CD14-positive monocyte (primary cell): ENCODE results near the gene PCK2. TPM values are rescaled to one million over a fixed set of nuclear protein-coding genes. Genes with fewer than 3 reads are reported as not detected.

ENCODE experiments used
- DNase-seq, 3 donors: peaks; one replicate each; pipeline ENCODE4 v3.0.0-alpha.2; 2011 to 2022
- H2AFZ ChIP-seq: 2 replicates; pipeline ENCODE4 v1.6.0; 2012; ENCODE audit warnings: mild to moderate bottlenecking, low read depth, low read length, inconsistent platforms; ENCODE audit not compliant: insufficient read depth, poor library complexity, severe bottlenecking
- H3K27ac ChIP-seq, 2 donors: 1 replicate in 1 of 2; 2 replicates in 1 of 2; pipeline ENCODE4 v1.5.1; 2012 to 2013; ENCODE audit warnings: low read length in 2 of 2, control low read depth in 1 of 2, inconsistent platforms in 1 of 2, low read depth in 1 of 2, mild to moderate bottlenecking in 1 of 2
- H3K27me3 ChIP-seq, 2 donors: one replicate each; pipeline versions ENCODE4 v1.6.0 to v1.6.1; 2011 to 2013; ENCODE audit warnings: low read length in 2 of 2; ENCODE audit not compliant: control insufficient read depth in 2 of 2, insufficient read depth in 2 of 2
- H3K36me3 ChIP-seq, 2 donors: replicated peaks in 1 of 2; 1 replicate in 1 of 2; 2 replicates in 1 of 2; pipeline versions ENCODE4 v1.5.1 to v1.6.1; 2012 to 2013; ENCODE audit warnings: low read length in 2 of 2, control low read depth in 1 of 2, inconsistent platforms in 1 of 2, mild to moderate bottlenecking in 1 of 2; ENCODE audit not compliant: insufficient read depth in 2 of 2, control insufficient read depth in 1 of 2
- H3K4me1 ChIP-seq, 2 donors: 1 replicate in 1 of 2; 2 replicates in 1 of 2; pipeline versions ENCODE4 v1.5.1 to v1.6.1; 2012 to 2013; ENCODE audit warnings: low read length in 2 of 2, control low read depth in 1 of 2, inconsistent platforms in 1 of 2, mild to moderate bottlenecking in 1 of 2, moderate library complexity in 1 of 2; ENCODE audit not compliant: insufficient read depth in 2 of 2, control insufficient read depth in 1 of 2
- H3K4me2 ChIP-seq: replicated peaks from 2 replicates; pipeline ENCODE3; 2012; ENCODE audit warnings: low read length, moderate library complexity, mild to moderate bottlenecking; ENCODE audit not compliant: poor library complexity, severe bottlenecking; ENCODE audit errors: extremely low read depth
- H3K4me3 ChIP-seq, 3 experiments: fragments of 200-600 bp in 1 of 3; sonication (generic) in 1 of 3; replicated peaks in 1 of 3; 1 replicate in 2 of 3; 2 replicates in 1 of 3; pipeline ENCODE4 v1.5.1; 2011 to 2013; ENCODE audit warnings: low read length in 3 of 3, mild to moderate bottlenecking in 3 of 3, control low read depth in 2 of 3, low read depth in 2 of 3, inconsistent platforms in 1 of 3, moderate library complexity in 1 of 3
- H3K79me2 ChIP-seq: 2 replicates; pipeline ENCODE4 v1.6.0; 2012; ENCODE audit warnings: mild to moderate bottlenecking, control low read depth, inconsistent platforms, low read length, moderate library complexity; ENCODE audit not compliant: insufficient read depth
- H3K9ac ChIP-seq: 2 replicates; pipeline ENCODE4 v1.6.0; 2017; ENCODE audit warnings: low read length, mild to moderate bottlenecking; ENCODE audit not compliant: insufficient read depth, poor library complexity, severe bottlenecking
- H3K9me3 ChIP-seq, 2 donors: replicated peaks in 1 of 2; 1 replicate in 1 of 2; 2 replicates in 1 of 2; pipeline versions ENCODE4 v1.5.1 to v1.6.1; 2012 to 2013; ENCODE audit warnings: low read length in 2 of 2, control low read depth in 1 of 2; ENCODE audit not compliant: control insufficient read depth in 1 of 2, insufficient read depth in 1 of 2
- H4K20me1 ChIP-seq: 2 replicates; pipeline ENCODE4 v1.6.0; 2012; ENCODE audit warnings: mild to moderate bottlenecking, low read length, control low read depth, moderate library complexity; ENCODE audit not compliant: insufficient read depth
- H3K27ac Mint-ChIP-seq, 7 donors: one replicate each; pipeline ENCODE4 v1.8.0; 2020; ENCODE audit warnings: mild to moderate bottlenecking in 7 of 7, mixed read lengths in 7 of 7, moderate library complexity in 6 of 7, inconsistent platforms in 2 of 7
- H3K27me3 Mint-ChIP-seq, 3 donors: one replicate each; pipeline ENCODE4 v1.8.0; 2021 to 2022; ENCODE audit warnings: low read depth in 3 of 3, mild to moderate bottlenecking in 3 of 3, mixed read lengths in 3 of 3, moderate library complexity in 3 of 3, inconsistent platforms in 1 of 3
- H3K36me3 Mint-ChIP-seq, 2 donors: one replicate each; pipeline ENCODE4 v1.8.0; 2020; ENCODE audit warnings: mixed read lengths in 2 of 2, inconsistent platforms in 1 of 2, mild to moderate bottlenecking in 1 of 2
- H3K4me1 Mint-ChIP-seq: one replicate; pipeline ENCODE4 v1.8.0; 2020; ENCODE audit warnings: mild to moderate bottlenecking, mixed read lengths
- H3K4me3 Mint-ChIP-seq, 2 donors: one replicate each; pipeline ENCODE4 v1.8.0; 2020; ENCODE audit warnings: mild to moderate bottlenecking in 2 of 2, mixed read lengths in 2 of 2, moderate library complexity in 1 of 2
- H3K9me3 Mint-ChIP-seq, 7 donors: one replicate each; pipeline ENCODE4 v1.8.0; 2020 to 2022; ENCODE audit warnings: mixed read lengths in 7 of 7, mild to moderate bottlenecking in 6 of 7, moderate library complexity in 6 of 7, inconsistent platforms in 2 of 7
- WGBS: methylation state at CpG from one replicate; pipeline ENCODE4 v1.1.5; 2013; ENCODE audit warnings: missing lambda C conversion rate; ENCODE audit not compliant: insufficient coverage; 5-methylcytosine and 5-hydroxymethylcytosine counted together
- intact Hi-C, 2 donors: fragments of 100-400 bp; cut with micrococcal nuclease; formaldehyde crosslinking; loops; one replicate each; pipeline versions ENCODE4 v1.15.0 to v1.15.1; 2023
- polyA plus RNA-seq, 3 donors: library from polyadenylated mRNA; depleted of rRNA in 1 of 3; unstranded in 2 of 3; stranded (reverse) in 1 of 3; fragments of 300-500 nt in 2 of 3; fragments of >200 nt in 1 of 3; fragmentation: Illumina TruSeq in 2 of 3; gene quantifications; 1 replicate in 2 of 3; 2 replicates in 1 of 3; pipeline ENCODE4 v1.2.3, GENCODE V29; 2012 to 2021
- TF ChIP-seq, protein P1 (sequence below): fragments of 200-600 bp; IDR thresholded peaks from one replicate; pipeline ENCODE4 v1.8.0; 2022; ENCODE audit warnings: antibody characterized with exemption, mild to moderate bottlenecking

The PCK2 gene
- polyA plus RNA-seq, 3 donors, result 29.9 to 34.2 (median 31.3) TPM

DNA sequence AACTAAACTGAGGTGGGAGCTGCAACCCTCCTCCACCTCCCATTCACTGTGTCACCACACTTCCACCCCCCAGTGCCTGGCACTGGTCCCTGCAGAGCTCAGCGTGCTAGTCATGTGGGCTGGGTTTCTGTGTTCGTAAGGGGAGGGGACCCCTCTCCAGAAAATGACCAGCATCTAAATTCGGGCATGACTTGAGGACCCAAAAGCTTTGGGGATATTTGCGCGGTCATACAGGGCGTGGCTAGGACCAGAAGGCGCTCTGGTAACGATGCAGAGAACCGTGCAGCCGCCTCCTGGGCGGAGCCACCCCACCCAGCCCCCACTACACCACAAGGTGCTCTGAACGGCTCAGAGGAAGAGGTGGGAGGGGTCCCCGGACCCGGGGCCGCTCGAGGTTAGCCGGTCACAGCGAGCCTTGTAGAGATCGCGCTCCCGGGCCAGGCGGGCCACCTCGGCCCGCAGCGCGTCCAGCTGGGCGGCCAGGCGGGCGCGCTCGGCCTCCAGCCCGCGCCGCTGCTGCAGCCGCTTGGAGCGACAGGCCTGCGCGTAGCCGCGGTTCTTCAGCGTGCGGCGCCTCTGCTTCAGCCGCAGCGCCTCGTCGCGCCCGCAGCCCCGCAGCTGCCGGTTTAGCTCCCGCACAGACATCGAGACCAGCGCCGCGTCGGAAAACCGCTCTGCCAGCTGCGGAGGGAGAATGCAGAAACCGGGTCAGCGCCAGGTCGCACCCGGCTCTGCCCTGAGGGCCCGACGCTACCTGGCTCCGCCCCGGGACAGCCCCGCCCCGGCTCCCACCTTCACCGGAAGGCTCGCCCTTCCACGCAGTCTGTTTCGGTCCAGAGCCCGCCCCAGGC is 13.0 kb upstream of the PCK2 start:
- H3K27ac ChIP-seq, result no peak overlapping the region
- H3K9ac ChIP-seq, result peak overlapping the region; percentile 53
- no peaks in the 10 kb centered on the region for H3K36me3 ChIP-seq
- peaks cover 4 to 11% of the 10 kb centered on the region in 2 donors for H3K36me3 Mint-ChIP-seq
- no peak for DNase-seq
- peaks cover 45 to 48% (median 46%) of the 10 kb centered on the region in 3 donors for H3K27me3 Mint-ChIP-seq
- peaks cover 14% of the 10 kb centered on the region for H3K4me1 Mint-ChIP-seq
- no peak overlapping the region for H3K27ac Mint-ChIP-seq
- TF ChIP-seq, protein P1, sequence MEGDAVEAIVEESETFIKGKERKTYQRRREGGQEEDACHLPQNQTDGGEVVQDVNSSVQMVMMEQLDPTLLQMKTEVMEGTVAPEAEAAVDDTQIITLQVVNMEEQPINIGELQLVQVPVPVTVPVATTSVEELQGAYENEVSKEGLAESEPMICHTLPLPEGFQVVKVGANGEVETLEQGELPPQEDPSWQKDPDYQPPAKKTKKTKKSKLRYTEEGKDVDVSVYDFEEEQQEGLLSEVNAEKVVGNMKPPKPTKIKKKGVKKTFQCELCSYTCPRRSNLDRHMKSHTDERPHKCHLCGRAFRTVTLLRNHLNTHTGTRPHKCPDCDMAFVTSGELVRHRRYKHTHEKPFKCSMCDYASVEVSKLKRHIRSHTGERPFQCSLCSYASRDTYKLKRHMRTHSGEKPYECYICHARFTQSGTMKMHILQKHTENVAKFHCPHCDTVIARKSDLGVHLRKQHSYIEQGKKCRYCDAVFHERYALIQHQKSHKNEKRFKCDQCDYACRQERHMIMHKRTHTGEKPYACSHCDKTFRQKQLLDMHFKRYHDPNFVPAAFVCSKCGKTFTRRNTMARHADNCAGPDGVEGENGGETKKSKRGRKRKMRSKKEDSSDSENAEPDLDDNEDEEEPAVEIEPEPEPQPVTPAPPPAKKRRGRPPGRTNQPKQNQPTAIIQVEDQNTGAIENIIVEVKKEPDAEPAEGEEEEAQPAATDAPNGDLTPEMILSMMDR, result no peak
- no peaks in the 10 kb centered on the region for H4K20me1 ChIP-seq
- no peaks in the 10 kb centered on the region for H3K9me3 ChIP-seq
- intact Hi-C loops, result no loop called here
- H2AFZ ChIP-seq, result peak overlapping the region; percentile 84
- peak overlapping the region; percentile 89 for H3K4me2 ChIP-seq
- H3K4me3 Mint-ChIP-seq, result peak overlapping the region; percentile 75 to 88
- peaks cover 0 to 23% (median 2%) of the 10 kb centered on the region in 7 donors for H3K9me3 Mint-ChIP-seq
- peaks cover 21 to 44% of the 10 kb centered on the region in 2 donors for H3K27me3 ChIP-seq
- peak overlapping the region; percentile 30 to 76 (median 39) for H3K4me3 ChIP-seq
- no peaks in the 10 kb centered on the region for H3K79me2 ChIP-seq
- peaks cover 12 to 18% of the 10 kb centered on the region in 2 donors for H3K4me1 ChIP-seq
- WGBS, result under 1% methylated on average over 62 of the region's 74 CpGs

DNA sequence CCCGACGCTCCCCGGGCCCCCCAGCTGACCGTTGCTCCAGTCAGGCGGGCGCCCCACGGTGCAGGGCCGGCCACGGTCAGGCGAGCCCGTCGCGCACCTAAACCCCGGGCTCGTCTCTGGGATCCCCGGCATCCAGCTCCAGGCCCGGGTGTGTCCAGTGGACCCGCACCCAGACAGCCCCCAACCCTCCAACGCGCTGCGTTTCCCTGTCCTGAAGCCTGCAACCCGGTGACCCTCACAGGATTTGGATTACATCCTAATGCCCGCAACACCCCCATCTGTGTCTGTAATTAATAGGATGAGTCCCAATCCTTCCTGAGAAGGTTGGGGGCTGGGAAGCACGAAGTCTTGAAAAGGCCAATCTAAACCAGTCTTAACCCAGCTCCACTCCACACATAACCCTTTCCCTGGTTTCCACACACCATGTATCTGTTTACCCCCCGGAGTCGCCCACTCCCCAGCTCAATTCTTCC is 12.3 kb upstream of the PCK2 start:
- H3K27ac ChIP-seq, result no peak overlapping the region

More for the DNA sequence above, 12.3 kb upstream of the PCK2 start:
- no peaks in the 10 kb centered on the region for H3K9me3 ChIP-seq
- H3K36me3 ChIP-seq, result no peaks in the 10 kb centered on the region
- Mint-ChIP-seq H3K4me1 (peaks cover 14% of the 10 kb centered on the region), H3K9me3 (peaks cover 0 to 23% (median 2%) of the 10 kb centered on the region in 7 donors), H3K27me3 (peaks cover 46 to 48% (median 47%) of the 10 kb centered on the region in 3 donors), H3K36me3 (peaks cover 4 to 11% of the 10 kb centered on the region in 2 donors), H3K4me3 (peak overlapping the region; percentile 74 to 88), H3K27ac (peak overlapping the region in 1 of 7 donors; percentile 20)
- H3K79me2 ChIP-seq, result no peaks in the 10 kb centered on the region
- H2AFZ ChIP-seq, result peak overlapping the region; percentile 84
- H3K4me2 ChIP-seq, result peak overlapping the region; percentile 89
- no peak overlapping the region for H3K9ac ChIP-seq
- H4K20me1 ChIP-seq, result no peaks in the 10 kb centered on the region
- H3K4me3 ChIP-seq, result peak overlapping the region in 1 of 3 experiments; percentile 76
- DNase-seq, result no peak
- intact Hi-C loops, result no loop called here
- H3K27me3 ChIP-seq, result peaks cover 21 to 44% of the 10 kb centered on the region in 2 donors
- TF ChIP-seq, protein P1, result no peak
- 12% methylated on average over 19 of the region's 26 CpGs for WGBS
- peaks cover 12 to 18% of the 10 kb centered on the region in 2 donors for H3K4me1 ChIP-seq
